Ecto neural progenitor cell (in vitro differentiated cells): Measurements from ENCODE around the gene SHROOM2.

Experiments used
- DNase-seq: peaks from one replicate; pipeline ENCODE4 v3.0.0-alpha.2; 2018; ENCODE audit warnings: low spot score

SHROOM2 gene

GRCh38 chrX:9895225-9895912, 109.1 kb downstream of the SHROOM2 start:
- DNase-seq = no peak

GRCh38 chrX:9897761-9898161, 111.5 kb downstream of the SHROOM2 start:
- DNase-seq = no peak

GRCh38 chrX:9899640-9900111, 113.4 kb downstream of the SHROOM2 start:
- no peak for DNase-seq

- DNase-seq = no peak
Observed at GRCh38 chrX:9902656-9903055, 116.4 kb downstream of the SHROOM2 start.

- no peak for DNase-seq
Observed at GRCh38 chrX:9903146-9903545, 116.9 kb downstream of the SHROOM2 start.

GRCh38 chrX:9905288-9905687, 119.1 kb downstream of the SHROOM2 start:
- no peak for DNase-seq

GRCh38 chrX:9905721-9906120, 119.5 kb downstream of the SHROOM2 start:
- no peak for DNase-seq

GRCh38 chrX:9906919-9907318, 120.7 kb downstream of the SHROOM2 start:
- DNase-seq = no peak

- no peak for DNase-seq
Observed at GRCh38 chrX:9907645-9908387, 121.6 kb downstream of the SHROOM2 start.

GRCh38 chrX:9909254-9909653, 123.0 kb downstream of the SHROOM2 start:
- no peak for DNase-seq

GRCh38 chrX:9911487-9911886, 125.3 kb downstream of the SHROOM2 start:
- no peak for DNase-seq

- DNase-seq = peak; percentile 57
Observed at GRCh38 chrX:9912351-9913145, 126.3 kb downstream of the SHROOM2 start.

- no peak for DNase-seq
Observed at GRCh38 chrX:9913146-9913433, 126.9 kb downstream of the SHROOM2 start.

- DNase-seq = no peak
Observed at GRCh38 chrX:9917861-9918260, 131.6 kb downstream of the SHROOM2 start.

- DNase-seq = no peak
Observed at GRCh38 chrX:9919632-9920172, 133.5 kb downstream of the SHROOM2 start.

- no peak for DNase-seq
Observed at GRCh38 chrX:9921407-9921806, 135.2 kb downstream of the SHROOM2 start.

- DNase-seq = no peak
Observed at GRCh38 chrX:9923357-9923756, 137.1 kb downstream of the SHROOM2 start.

GRCh38 chrX:9926002-9926401, 139.8 kb downstream of the SHROOM2 start:
- DNase-seq = no peak

GRCh38 chrX:9927698-9928482, 141.7 kb downstream of the SHROOM2 start:
- DNase-seq = peak; percentile 66

- no peak for DNase-seq
Observed at GRCh38 chrX:9935436-9935835, 149.2 kb downstream of the SHROOM2 start.

GRCh38 chrX:9937761-9938160, 151.5 kb downstream of the SHROOM2 start:
- no peak for DNase-seq

- DNase-seq = no peak
Observed at GRCh38 chrX:9938516-9938915, 152.3 kb downstream of the SHROOM2 start.
